ENCODE results near the gene TSPO2.
"Not testable (repeated sequence)": the region's sequence is repeated elsewhere in the genome, so short reads cannot be mapped to it uniquely, and the experiment has no call there.

TSPO2 gene

GRCh38 chr6:41042226-41043055 lies at the start of gene TSPO2:
TSPO2 (plus strand) TSS chr6:41042467; CDS start chr6:41042986, 519 bp downstream.
- peak; percentile 89 for DNase-seq (ENCODE audit: low spot score)

GRCh38 chr6:40992746-40993145 lies 49.5 kb upstream of the TSPO2 start:
- DNase-seq (ENCODE audit: low spot score): no peak

- DNase-seq (ENCODE audit: low spot score): no peak
Observed at GRCh38 chr6:40996591-40997233, 45.6 kb upstream of the TSPO2 start.

- no peak for DNase-seq (ENCODE audit: low spot score)
Observed at GRCh38 chr6:40997234-40997957, 44.9 kb upstream of the TSPO2 start.

- no peak for DNase-seq (ENCODE audit: low spot score)
Observed at GRCh38 chr6:40998661-40999060, 43.6 kb upstream of the TSPO2 start.

GRCh38 chr6:40999569-40999968 lies 42.7 kb upstream of the TSPO2 start:
- DNase-seq (ENCODE audit: low spot score): peak; percentile 33

- DNase-seq (ENCODE audit: low spot score): no peak
Observed at GRCh38 chr6:41000248-41000647, 42.0 kb upstream of the TSPO2 start.

- DNase-seq (ENCODE audit: low spot score): no peak
Observed at GRCh38 chr6:41002168-41002567, 40.1 kb upstream of the TSPO2 start.

- peak; percentile 82 for DNase-seq (ENCODE audit: low spot score)
Observed at GRCh38 chr6:41006217-41006616, 36.0 kb upstream of the TSPO2 start.

- DNase-seq (ENCODE audit: low spot score): not testable (repeated sequence)
Observed at GRCh38 chr6:41006980-41007379, 35.3 kb upstream of the TSPO2 start.

- no peak for DNase-seq (ENCODE audit: low spot score)
Observed at GRCh38 chr6:41008011-41008410, 34.3 kb upstream of the TSPO2 start.

GRCh38 chr6:41009669-41010068 lies 32.6 kb upstream of the TSPO2 start:
- DNase-seq (ENCODE audit: low spot score): no peak

GRCh38 chr6:41011673-41012072 lies 30.6 kb upstream of the TSPO2 start:
- DNase-seq (ENCODE audit: low spot score): no peak

- no peak for DNase-seq (ENCODE audit: low spot score)
Observed at GRCh38 chr6:41013466-41014153, 28.7 kb upstream of the TSPO2 start.

GRCh38 chr6:41014780-41015179 lies 27.5 kb upstream of the TSPO2 start:
- DNase-seq (ENCODE audit: low spot score): no peak

- not testable (repeated sequence) for DNase-seq (ENCODE audit: low spot score)
Observed at GRCh38 chr6:41015860-41016259, 26.4 kb upstream of the TSPO2 start.

- DNase-seq (ENCODE audit: low spot score): no peak
Observed at GRCh38 chr6:41017663-41018062, 24.6 kb upstream of the TSPO2 start.

- DNase-seq (ENCODE audit: low spot score): no peak
Observed at GRCh38 chr6:41021832-41022231, 20.4 kb upstream of the TSPO2 start.

- DNase-seq (ENCODE audit: low spot score): no peak
Observed at GRCh38 chr6:41022294-41022693, 20.0 kb upstream of the TSPO2 start.

- no peak for DNase-seq (ENCODE audit: low spot score)
Observed at GRCh38 chr6:41023114-41023513, 19.2 kb upstream of the TSPO2 start.

GRCh38 chr6:41025966-41026530 lies 16.2 kb upstream of the TSPO2 start:
- DNase-seq (ENCODE audit: low spot score): no peak

GRCh38 chr6:41027241-41027640 lies 15.0 kb upstream of the TSPO2 start:
- no peak for DNase-seq (ENCODE audit: low spot score)
